K562 (cell line): ENCODE results near the gene G6PD. TPM values are rescaled to one million over a fixed set of nuclear protein-coding genes. Genes with fewer than 3 reads are reported as not detected.

Experiments
- COPS2 ChIP-seq: fragments of 450-650 bp; conservative IDR thresholded peaks from 2 replicates; pipeline ENCODE4 v1.6.1; 2016; ENCODE audit warnings: mild to moderate bottlenecking, moderate library complexity
- CREM ChIP-seq: IDR thresholded peaks from 2 replicates; pipeline ENCODE4 v1.6.1; 2014; ENCODE audit warnings: antibody characterized with exemption, low read depth
- E2F3 ChIP-seq: fragments of 250-450 bp; sonication (Bioruptor Pico); IDR thresholded peaks from 2 replicates; pipeline ENCODE4 v1.4.0; 2020; ENCODE audit warnings: mild to moderate bottlenecking
- ERF ChIP-seq: fragments of 450-650 bp; formaldehyde crosslinking; IDR thresholded peaks from 2 replicates; pipeline ENCODE4 v1.4.0; 2020; ENCODE audit warnings: mild to moderate bottlenecking, mixed read lengths
- GTF2B ChIP-seq: IDR thresholded peaks from 2 replicates; pipeline ENCODE4 v1.6.1; 2011; ENCODE audit not compliant: insufficient read length; ENCODE audit errors: extremely low read depth
- KDM2B ChIP-seq: fragments of 250-450 bp; sonication (Bioruptor Pico); IDR thresholded peaks from 2 replicates; pipeline ENCODE4 v1.8.0; 2021; ENCODE audit warnings: mild to moderate bottlenecking, moderate library complexity
- MYC ChIP-seq, 2 experiments: fragments of 250-450 bp in 1 of 2; sonication (Bioruptor Pico) in 1 of 2; IDR thresholded peaks; 2 replicates each; pipeline versions ENCODE4 v1.5.1 to v1.6.1; 2012 to 2021; ENCODE audit warnings: low read depth in 2 of 2, borderline replicate concordance in 1 of 2, improper control_type of control experiment in 1 of 2, low read length in 1 of 2, mild to moderate bottlenecking in 1 of 2, moderate library complexity in 1 of 2
- SUPT5H ChIP-seq: fragments of 450-650 bp; IDR thresholded peaks from 2 replicates; pipeline ENCODE4 v1.6.1; 2016
- TAF1 ChIP-seq: IDR thresholded peaks from 2 replicates; pipeline ENCODE4 v1.6.1; 2011; ENCODE audit warnings: mild to moderate bottlenecking, low read length, moderate library complexity; ENCODE audit not compliant: insufficient read depth, control insufficient read depth, severe bottlenecking; ENCODE audit errors: extremely low read depth
- ZKSCAN1 ChIP-seq: fragments of 150-350 bp; IDR thresholded peaks from 2 replicates; pipeline ENCODE4 v1.6.1; 2016; ENCODE audit warnings: low read depth, low read length
- ZNF12 ChIP-seq: sonication (generic); formaldehyde crosslinking; IDR thresholded peaks from 2 replicates; pipeline ENCODE4 v1.4.0; 2020; ENCODE audit warnings: mild to moderate bottlenecking, missing genetic modification reagents
- ZNF24 ChIP-seq: fragments of 450-650 bp; IDR thresholded peaks from 2 replicates; pipeline ENCODE4 v1.6.1; 2016
- ZNF551 ChIP-seq: fragments of 250-450 bp; sonication (Bioruptor Pico); IDR thresholded peaks from 2 replicates; pipeline ENCODE4 v1.5.0; 2021; ENCODE audit warnings: mild to moderate bottlenecking, moderate library complexity
- ZNF584 ChIP-seq: fragments of 200-800 bp; sonication (Bioruptor generic); IDR thresholded peaks from 2 replicates; pipeline ENCODE4 v1.6.1; 2016; ENCODE audit warnings: low read depth, mild to moderate bottlenecking, missing genetic modification characterization, missing compliant biosample characterization
- polyA plus RNA-seq, 8 experiments: library from polyadenylated mRNA; depleted of rRNA in 4 of 8; stranded (reverse) in 5 of 8; unstranded in 3 of 8; fragments of >200 nt; fragmentation: Nextera tagmentation in 2 of 8; fragmentation: Illumina TruSeq in 1 of 8; extraction: Ambion mirVana in 2 of 8; extraction: Trizol in 1 of 8; gene quantifications; 2 replicates each; pipeline versions ENCODE4 v1.2.1 to v1.2.3, GENCODE V29; 2011 to 2014; ENCODE audit warnings: inconsistent platforms in 1 of 8, missing spikeins in 1 of 8
- total RNA-seq, 7 experiments: library from RNA; depleted of rRNA in 6 of 7; stranded (reverse); fragments of >200 nt in 6 of 7; fragmentation: Illumina TruSeq in 2 of 7; extraction: Trizol in 2 of 7; gene quantifications; 2 replicates each; pipeline versions ENCODE4 v1.2.1 to v1.2.3, GENCODE V29; 2011 to 2021; ENCODE audit warnings: low replicate concordance in 1 of 7
- TF ChIP-seq, protein P1 (sequence below): fragments of 250-450 bp; sonication (Bioruptor Pico); IDR thresholded peaks from 2 replicates; pipeline ENCODE4 v1.5.0; 2021
- TF ChIP-seq, protein P2 (sequence below): sonication (generic); formaldehyde crosslinking; IDR thresholded peaks from 2 replicates; pipeline ENCODE4 v1.8.0; 2022; ENCODE audit warnings: mild to moderate bottlenecking, low read depth, missing genetic modification reagents
- TF ChIP-seq, protein P3 (sequence below): fragments of 450-650 bp; formaldehyde crosslinking; IDR thresholded peaks from 2 replicates; pipeline ENCODE4 v1.4.0; 2020; ENCODE audit warnings: mild to moderate bottlenecking, moderate library complexity
- TF ChIP-seq, protein P4 (sequence below): fragments of 250-450 bp; sonication (Bioruptor Pico); IDR thresholded peaks from 2 replicates; pipeline ENCODE4 v1.8.0; 2021; ENCODE audit warnings: moderate library complexity, mild to moderate bottlenecking, inconsistent platforms
- TF ChIP-seq, protein P5 (sequence below): fragments of 200-400 bp; formaldehyde crosslinking; IDR thresholded peaks from 2 replicates; pipeline ENCODE4 v1.6.1; 2017; ENCODE audit warnings: mild to moderate bottlenecking, low read depth, low read length, moderate library complexity

The G6PD gene
- total and polyA plus RNA-seq, 9 of the 15 experiments (the other 6 are each of a cell fraction or from before 2014, with no cell fraction given), result 2.9 to 222 (median 66.4) TPM

GRCh38 chrX:154486052-154486395 is 60.6 kb downstream of the G6PD start (continued):
- TF ChIP-seq ZNF551 (no peak), ZNF24 (no peak), GTF2B (no peak), E2F3 (no peak), KDM2B (CRISPR knock-in tag) (peak; percentile 47; the same call in 1 of the 2 replicates), MYC (IDR thresholded peaks at IDR 0.05; ENCODE audit: low read depth, low read length) (peak; percentile 59), MYC (CRISPR knock-in tag; IDR thresholded peaks at IDR 0.05; ENCODE audit: borderline replicate concordance, low read depth) (no peak), CREM (no peak), ZKSCAN1 (no peak), ERF (peak; percentile 73; the same call in 1 of the 2 replicates), TAF1 (no peak), SUPT5H (no peak), ZNF12 (CRISPR knock-in tag) (no peak), ZNF584 (CRISPR knock-in tag) (no peak), COPS2 (no peak)
- TF ChIP-seq, protein P1, sequence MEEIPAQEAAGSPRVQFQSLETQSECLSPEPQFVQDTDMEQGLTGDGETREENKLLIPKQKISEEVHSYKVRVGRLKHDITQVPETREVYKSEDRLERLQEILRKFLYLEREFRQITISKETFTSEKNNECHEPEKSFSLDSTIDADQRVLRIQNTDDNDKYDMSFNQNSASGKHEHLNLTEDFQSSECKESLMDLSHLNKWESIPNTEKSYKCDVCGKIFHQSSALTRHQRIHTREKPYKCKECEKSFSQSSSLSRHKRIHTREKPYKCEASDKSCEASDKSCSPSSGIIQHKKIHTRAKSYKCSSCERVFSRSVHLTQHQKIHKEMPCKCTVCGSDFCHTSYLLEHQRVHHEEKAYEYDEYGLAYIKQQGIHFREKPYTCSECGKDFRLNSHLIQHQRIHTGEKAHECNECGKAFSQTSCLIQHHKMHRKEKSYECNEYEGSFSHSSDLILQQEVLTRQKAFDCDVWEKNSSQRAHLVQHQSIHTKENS, result no peak
- TF ChIP-seq, protein P2, sequence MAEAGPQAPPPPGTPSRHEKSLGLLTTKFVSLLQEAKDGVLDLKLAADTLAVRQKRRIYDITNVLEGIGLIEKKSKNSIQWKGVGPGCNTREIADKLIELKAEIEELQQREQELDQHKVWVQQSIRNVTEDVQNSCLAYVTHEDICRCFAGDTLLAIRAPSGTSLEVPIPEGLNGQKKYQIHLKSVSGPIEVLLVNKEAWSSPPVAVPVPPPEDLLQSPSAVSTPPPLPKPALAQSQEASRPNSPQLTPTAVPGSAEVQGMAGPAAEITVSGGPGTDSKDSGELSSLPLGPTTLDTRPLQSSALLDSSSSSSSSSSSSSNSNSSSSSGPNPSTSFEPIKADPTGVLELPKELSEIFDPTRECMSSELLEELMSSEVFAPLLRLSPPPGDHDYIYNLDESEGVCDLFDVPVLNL (CRISPR knock-in tag), result no peak
- TF ChIP-seq, protein P3, sequence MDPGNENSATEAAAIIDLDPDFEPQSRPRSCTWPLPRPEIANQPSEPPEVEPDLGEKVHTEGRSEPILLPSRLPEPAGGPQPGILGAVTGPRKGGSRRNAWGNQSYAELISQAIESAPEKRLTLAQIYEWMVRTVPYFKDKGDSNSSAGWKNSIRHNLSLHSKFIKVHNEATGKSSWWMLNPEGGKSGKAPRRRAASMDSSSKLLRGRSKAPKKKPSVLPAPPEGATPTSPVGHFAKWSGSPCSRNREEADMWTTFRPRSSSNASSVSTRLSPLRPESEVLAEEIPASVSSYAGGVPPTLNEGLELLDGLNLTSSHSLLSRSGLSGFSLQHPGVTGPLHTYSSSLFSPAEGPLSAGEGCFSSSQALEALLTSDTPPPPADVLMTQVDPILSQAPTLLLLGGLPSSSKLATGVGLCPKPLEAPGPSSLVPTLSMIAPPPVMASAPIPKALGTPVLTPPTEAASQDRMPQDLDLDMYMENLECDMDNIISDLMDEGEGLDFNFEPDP (CRISPR knock-in tag), result no peak
- TF ChIP-seq, protein P4, sequence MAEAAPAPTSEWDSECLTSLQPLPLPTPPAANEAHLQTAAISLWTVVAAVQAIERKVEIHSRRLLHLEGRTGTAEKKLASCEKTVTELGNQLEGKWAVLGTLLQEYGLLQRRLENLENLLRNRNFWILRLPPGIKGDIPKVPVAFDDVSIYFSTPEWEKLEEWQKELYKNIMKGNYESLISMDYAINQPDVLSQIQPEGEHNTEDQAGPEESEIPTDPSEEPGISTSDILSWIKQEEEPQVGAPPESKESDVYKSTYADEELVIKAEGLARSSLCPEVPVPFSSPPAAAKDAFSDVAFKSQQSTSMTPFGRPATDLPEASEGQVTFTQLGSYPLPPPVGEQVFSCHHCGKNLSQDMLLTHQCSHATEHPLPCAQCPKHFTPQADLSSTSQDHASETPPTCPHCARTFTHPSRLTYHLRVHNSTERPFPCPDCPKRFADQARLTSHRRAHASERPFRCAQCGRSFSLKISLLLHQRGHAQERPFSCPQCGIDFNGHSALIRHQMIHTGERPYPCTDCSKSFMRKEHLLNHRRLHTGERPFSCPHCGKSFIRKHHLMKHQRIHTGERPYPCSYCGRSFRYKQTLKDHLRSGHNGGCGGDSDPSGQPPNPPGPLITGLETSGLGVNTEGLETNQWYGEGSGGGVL (CRISPR knock-in tag), result no peak
- TF ChIP-seq, protein P5, sequence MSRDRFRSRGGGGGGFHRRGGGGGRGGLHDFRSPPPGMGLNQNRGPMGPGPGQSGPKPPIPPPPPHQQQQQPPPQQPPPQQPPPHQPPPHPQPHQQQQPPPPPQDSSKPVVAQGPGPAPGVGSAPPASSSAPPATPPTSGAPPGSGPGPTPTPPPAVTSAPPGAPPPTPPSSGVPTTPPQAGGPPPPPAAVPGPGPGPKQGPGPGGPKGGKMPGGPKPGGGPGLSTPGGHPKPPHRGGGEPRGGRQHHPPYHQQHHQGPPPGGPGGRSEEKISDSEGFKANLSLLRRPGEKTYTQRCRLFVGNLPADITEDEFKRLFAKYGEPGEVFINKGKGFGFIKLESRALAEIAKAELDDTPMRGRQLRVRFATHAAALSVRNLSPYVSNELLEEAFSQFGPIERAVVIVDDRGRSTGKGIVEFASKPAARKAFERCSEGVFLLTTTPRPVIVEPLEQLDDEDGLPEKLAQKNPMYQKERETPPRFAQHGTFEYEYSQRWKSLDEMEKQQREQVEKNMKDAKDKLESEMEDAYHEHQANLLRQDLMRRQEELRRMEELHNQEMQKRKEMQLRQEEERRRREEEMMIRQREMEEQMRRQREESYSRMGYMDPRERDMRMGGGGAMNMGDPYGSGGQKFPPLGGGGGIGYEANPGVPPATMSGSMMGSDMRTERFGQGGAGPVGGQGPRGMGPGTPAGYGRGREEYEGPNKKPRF, result no peak
